AG10803 (cell line): ENCODE data around the gene NXPE3.
A peak's percentile ranks its signal among the peaks of the same experiment; 100 is the strongest.

Source experiments
- DNase-seq: peaks from one replicate; pipeline ENCODE4 v3.0.0; 2010; ENCODE audit warnings: low read depth
- H3K4me3 ChIP-seq: 2 replicates; pipeline ENCODE4 v1.5.1; 2011; ENCODE audit warnings: mild to moderate bottlenecking, low read length, control low read depth
- CTCF ChIP-seq: conservative IDR thresholded peaks from 2 replicates; pipeline ENCODE4 v1.5.1; 2011; ENCODE audit warnings: mild to moderate bottlenecking, low read length, control low read depth, inconsistent platforms

The NXPE3 gene

DNA sequence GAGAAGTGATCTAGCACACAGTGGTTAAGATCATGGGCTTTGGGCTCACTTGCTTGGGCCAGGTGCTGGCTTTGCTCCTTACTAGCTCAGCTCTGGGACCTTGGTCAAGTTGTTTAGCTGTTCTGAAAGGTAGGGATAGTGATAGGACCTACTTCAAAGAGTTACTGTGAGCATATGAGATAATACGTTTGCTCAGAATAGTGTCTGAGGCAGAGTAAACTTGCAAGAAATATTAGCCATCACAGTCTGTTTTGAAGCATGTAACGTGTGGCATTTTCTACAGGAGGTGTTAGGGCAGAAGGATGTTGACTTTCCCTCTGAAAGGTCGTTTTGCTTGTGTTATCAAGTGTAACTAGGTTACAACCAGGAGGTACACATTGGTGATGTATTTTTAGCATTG lies 35.8 kb downstream of the NXPE3 start:
- H3K4me3 ChIP-seq, result no peak overlapping the region
- TF ChIP-seq CTCF, result no peak
- DNase-seq, result no peak

DNA sequence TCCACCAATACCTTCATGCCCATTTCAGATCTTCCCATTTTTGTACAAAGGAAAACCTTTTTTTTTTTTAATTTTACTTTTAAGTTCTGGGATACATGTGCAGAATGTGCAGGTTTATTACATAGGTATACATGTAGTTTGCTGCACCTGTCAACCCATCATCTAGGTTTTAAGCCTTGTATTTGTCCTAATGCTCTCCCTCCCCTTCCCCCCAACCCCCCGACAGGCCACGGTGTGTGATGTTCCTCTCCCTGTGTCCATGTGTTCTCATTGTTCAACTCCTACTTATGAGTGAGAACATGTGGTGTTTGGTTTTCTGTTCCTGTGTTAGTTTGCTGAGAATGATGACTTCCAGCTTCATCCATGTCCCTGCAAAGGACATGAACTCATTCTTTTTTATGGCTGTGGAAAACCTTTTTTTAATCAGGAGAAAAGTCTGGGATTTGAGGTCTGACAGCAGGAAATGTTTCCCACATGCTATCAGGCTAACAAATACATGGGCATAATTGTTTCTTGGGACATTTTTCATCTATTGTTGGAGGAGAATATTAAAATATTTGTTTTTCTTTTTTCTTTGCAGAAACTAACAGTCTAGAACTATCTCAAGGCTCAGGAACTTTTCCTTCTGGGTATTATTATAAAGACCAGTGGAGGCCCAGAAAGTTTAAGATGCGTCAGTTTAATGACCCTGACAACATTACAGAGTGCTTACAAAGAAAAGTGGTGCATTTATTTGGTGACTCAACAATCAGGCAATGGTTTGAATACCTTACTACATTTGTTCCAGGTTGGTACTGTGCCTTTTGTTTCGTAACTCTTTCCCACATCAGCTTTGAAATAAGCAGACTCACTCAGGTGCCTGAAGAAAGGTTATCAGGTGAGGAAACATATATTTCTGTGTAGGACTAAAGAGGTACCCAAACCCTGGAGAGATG lies 37.5 kb downstream of the NXPE3 start:
- TF ChIP-seq CTCF, result no peak
- H3K4me3 ChIP-seq, result no peak overlapping the region
- peak; percentile 41 for DNase-seq

DNA sequence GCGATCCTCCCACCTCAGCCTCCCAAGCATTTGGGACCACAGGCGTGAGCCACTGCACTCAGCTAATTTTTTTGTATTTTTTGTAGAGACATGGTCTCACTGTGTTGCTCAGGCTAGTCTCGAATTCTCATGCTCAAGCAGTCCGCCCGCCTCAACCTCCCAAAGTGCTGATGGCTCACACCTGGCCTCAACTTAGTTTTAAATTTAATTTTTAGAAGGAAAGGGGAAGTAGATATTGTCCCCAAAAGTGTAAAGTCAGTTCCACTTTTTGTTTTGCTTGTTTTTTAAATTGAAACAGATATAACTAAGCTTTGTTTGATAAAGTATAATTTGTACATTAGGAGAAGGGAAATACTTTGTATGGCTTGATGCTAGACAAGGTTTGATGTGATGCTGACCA lies 39.0 kb downstream of the NXPE3 start:
- no peak overlapping the region for H3K4me3 ChIP-seq
- no peak for DNase-seq
- no peak for TF ChIP-seq CTCF

GRCh38 chr3:101819649-101820206 lies 40.7 kb downstream of the NXPE3 start:
- H3K4me3 ChIP-seq, result no peak overlapping the region
- no peak for DNase-seq
- TF ChIP-seq CTCF, result no peak

DNA sequence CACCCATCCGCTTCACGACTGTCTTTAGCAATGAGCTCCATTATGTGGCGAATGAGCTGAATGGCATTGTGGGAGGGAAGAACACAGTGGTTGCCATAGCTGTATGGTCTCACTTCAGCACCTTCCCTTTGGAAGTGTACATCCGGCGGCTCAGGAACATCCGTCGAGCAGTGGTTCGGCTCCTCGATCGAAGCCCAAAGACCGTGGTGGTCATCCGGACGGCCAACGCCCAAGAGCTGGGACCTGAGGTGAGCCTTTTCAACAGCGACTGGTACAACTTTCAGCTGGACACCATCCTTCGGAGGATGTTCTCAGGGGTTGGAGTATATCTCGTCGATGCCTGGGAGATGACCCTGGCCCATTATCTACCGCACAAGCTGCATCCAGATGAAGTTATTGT lies 42.5 kb downstream of the NXPE3 start:
- DNase-seq, result no peak
- TF ChIP-seq CTCF, result no peak

GRCh38 chr3:101823525-101823924 lies 44.5 kb downstream of the NXPE3 start:
- TF ChIP-seq CTCF, result no peak
- H3K4me3 ChIP-seq, result no peak overlapping the region
- DNase-seq, result peak; percentile 9

More for the DNA sequence above, 42.5 kb downstream of the NXPE3 start:
- no peak overlapping the region for H3K4me3 ChIP-seq

DNA sequence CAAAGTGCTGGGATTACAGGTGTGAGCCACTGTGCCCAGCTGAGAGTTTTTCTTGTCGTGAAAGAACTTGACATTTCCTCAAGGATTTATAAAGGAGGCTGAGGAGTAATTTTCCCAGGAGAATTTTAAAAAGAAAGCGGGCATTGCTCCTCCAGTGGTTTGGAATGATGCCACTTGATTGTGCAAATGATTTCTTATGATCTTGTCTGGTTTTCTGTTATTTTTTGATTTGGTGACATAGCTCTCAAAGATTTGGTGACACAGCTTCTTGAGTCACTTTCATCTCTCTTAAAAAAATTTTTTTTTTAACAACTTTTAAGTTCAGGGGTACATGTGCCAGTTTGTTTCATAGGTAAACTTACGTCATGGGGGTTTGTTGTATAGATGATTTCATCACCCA lies 45.7 kb downstream of the NXPE3 start:
- no peak overlapping the region for H3K4me3 ChIP-seq
- DNase-seq, result peak; percentile 65
- no peak for TF ChIP-seq CTCF
